CMK (cell line): ENCODE data around the gene FXYD6.
A peak's percentile ranks its signal among the peaks of the same experiment; 100 is the strongest.

Experiments
- DNase-seq: peaks from one replicate; pipeline ENCODE4 v3.0.0-alpha.2; 2010; ENCODE audit warnings: low read depth

FXYD6 gene

DNA sequence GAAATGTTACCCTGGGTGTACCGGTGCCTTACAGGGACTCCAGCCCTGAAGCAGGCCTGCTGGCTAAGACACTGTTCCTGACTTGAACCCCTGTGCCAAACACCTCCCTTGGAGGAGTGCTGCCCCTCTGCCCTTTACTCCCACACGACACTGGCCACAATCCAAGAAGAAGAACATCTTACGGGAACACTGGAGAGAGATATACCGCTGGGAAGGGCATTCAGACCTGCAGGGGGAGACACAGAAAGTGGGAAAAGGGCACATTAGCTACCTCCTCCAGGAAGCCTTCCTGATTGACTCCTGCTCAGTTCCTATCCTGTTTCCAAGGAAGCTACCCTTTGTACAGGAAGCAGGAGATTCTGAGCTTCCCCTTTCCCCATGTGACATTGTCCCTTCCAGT lies 34.1 kb upstream of the FXYD6 start:
- DNase-seq = no peak

DNA sequence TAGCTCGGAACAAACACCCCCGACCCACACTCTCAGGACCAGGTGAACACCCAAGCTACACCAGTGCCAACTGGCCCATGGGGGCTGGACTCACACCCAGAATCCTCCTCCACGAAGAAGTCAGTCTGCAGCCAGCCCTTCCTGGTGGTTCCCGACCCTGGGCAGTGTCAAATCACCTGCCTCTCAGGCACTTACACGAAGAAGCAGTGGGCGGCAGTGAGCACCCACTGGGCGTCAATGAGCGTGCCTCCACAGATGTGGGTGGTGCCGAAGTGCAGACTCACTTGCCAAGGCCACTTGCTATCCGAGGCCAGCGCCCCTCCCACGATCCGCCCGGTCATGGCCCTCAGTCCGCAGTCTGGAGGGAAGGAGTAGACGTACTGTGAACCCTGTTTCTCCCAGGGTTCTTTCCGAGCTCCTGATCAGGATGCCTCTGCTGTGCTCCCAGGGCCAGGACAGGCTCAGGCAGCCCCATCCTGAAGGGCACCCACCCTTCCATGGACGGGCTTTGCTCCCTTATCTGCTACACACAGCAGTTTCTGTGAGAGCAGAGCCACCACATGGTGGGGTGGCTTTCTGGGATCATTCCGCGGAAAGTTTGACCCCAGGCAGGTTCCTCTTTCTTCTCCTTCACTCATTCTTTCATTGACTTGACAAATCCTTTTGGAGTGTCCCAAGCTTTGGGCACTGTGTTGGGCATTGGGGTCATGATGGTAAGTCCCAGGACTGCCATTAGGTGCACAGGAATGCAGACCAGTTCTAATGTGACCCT lies 33.3 kb upstream of the FXYD6 start:
- peak; percentile 60 for DNase-seq

DNA sequence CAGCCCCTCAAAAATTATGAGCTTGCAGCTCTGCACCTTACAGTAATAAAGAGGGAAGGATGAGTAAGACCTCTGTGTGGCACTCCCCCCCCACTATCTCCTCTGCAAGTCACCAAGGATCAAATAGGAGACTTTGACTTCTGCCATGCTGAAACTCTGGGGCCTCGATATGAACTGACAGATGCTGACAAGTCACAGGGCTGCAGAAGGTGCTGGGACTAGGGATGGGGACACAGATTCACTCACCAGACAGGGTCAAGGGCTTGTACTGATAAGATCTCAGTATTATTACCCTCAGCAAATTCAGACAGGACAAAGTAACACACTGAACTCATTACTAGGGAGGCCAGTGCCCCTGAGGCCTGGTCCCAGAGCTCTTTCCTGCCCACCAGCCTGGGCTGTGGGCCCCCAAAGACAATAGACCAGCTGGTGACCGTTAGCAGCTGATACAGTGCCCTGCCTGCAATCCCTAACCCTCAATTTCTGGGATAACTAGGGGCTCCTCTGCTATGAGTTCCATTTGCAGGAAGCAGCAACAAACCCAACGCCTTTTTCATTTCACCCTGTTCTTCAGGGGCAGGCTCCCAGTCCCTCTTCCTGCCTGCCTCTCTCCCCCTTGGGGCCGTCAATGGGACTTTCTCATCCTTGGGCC lies 32.6 kb upstream of the FXYD6 start:
- DNase-seq = no peak

DNA sequence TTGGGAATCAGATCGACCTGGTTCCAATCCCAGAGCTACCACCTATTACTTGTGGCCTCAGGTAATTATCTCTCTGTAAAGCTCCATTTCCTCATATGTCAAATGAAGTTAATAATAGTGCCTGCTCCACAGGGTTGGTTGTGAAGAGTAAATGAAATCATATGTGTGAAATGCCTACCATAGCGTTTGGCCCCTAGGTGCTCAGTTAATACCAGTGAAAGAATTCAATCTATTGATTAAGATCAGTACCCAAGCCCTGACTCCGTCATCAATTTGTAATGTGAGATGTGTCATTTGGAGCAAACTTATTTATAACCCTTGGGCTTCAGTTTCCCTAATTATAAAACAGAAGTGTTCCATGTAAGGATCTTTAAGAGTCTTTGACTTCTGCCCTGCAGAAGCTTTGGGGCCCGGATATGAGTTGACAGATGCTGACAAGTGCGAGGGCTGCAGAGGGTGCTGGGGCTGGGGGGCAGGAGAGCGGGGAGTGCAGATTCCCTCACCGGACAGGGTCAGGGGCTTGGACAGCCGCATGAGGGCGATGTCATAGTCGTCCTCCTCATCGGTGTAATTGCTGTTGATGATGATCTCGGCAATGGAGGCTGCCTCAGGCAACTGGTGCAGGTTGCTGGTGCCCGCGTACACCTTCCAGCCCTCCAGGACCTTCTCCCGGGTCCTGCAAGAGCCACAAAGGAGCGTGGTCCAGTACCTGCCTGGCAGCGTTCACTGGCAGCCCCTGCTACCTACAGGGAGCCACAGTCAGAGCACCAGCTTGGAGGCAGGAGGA lies 31.8 kb upstream of the FXYD6 start:
- DNase-seq = no peak

DNA sequence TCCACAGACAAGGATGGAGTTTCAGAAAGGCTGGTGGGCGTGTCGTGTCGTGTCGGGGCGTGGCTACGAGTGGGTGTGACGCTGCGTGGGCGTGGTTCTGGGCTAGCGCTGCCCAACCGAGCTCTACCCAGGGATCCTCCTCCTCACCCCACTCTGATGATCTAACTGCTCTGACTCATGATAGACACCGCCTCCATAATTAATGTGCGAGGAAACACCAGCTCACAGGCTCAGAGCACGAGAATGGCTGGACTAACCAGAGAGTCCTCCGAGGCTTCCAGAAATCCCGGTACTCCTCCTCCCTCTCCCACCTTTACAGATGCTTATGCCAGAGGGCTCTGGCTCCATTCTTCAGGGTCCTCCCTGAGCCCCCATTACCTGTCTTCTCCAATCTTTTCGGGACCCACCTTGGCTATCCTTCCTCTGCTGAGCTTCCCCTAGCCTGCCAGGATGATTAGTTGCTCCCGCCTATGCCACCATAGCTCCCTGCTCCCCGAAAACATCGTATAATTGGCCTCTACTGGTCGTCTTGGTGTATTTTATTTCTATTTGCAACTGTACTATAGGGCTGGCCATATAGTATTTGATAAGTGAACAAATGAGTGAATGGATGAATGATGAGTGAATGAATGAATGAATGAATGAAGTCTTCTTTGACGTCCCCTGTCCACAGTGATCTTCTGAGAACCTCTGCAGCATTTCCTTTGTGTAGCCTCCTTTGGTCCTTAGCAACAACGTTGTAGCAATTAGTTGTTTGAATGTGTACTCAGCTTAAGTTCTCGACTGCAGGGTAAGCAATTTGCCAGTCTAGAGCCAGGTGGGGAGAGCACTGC lies 31.0 kb upstream of the FXYD6 start:
- DNase-seq = peak; percentile 90

DNA sequence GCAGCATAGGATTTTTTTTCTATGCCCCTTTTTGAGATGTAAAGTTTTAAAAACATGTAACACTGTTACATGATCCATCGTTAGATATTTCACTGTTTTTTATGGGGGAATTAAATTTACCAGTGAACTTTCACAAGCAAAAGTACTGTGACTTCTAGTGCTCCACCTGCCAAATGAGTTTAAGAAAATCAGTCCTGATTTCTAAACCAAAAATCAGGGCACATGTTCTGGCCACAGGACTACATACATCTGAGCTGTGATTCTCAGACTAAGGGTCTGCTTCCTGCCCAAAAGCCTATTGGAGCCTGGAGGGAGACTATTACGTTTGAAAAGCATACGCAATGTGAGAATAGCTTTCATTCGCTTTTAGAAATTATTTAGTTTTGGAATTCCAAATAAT lies 30.3 kb upstream of the FXYD6 start:
- DNase-seq = no peak

DNA sequence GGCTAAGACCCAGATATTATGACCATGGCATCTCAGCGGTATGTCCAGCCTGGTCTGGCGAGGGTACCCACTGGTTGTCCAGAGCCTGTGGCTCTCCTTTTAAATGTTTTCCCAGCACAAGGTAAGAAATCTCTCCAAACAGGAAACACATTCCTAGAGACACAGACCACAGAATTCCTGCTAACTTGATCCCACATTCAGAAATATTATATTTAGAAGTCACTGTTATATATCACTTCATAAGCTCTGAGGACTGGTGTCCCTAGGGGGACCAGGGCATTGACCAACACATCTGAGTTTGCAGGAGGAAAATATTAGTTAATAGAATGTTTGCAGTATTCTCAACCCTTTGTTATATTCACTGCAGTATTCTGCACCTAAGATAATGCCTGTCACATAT lies 29.7 kb upstream of the FXYD6 start:
- no peak for DNase-seq

DNA sequence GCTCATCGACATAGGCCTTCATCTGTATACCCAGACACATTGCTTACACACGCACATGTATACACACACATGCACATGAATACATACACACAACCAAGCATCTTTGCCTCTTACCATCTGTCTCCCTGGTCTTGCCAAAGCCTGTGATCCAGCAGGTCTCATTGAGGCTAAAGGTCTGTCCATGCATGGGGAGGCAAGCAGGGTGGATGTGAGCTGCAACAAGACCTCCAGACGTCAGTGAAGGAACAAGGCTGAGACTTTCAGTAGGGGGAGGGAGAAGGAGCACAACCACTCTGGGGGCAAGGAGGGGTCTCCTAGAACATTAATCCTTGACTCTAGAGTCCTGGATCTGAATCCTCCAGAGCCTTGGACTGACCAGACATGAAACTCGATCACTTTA lies 29.1 kb upstream of the FXYD6 start:
- no peak for DNase-seq

DNA sequence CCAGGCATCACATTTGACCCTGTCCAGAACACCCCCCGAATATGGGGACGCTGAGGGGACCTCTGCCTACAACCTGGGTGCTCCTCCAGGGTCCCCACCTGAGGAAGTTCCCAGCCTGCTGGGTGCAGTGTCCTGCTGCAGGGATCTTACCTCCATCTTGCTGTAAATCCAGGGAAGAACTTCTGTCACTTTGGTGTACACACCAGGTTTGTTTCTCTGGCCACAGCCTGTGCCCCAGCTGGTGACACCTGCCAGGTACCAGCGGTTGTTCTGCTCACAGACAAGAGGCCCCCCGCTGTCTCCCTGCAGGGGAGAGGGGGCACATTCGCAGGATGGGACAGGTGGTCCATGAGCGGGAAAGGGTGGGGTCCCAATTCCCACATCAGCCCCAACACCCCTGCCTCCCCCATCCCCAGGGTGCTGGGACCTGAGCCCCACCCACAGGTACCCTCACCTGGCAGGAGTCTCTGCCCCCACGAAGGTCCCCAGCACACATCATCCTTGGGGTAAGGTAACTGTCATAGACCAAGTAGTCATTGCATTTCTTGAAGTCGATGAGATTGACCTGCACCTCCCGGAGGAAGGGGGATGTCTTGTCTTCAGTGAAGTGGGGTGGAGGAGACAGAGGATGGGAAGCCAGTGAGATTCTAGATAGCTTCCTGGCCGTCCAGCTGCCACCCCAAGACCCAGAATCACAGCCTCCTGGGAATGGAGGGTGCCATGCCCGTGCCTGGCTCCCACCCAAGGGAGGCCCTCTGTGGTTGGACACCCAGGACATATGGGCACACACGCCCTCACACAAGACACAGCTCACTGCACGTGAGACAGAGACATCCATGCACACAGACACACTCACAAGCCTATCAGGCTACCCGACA lies 27.3 kb upstream of the FXYD6 start:
- no peak for DNase-seq

DNA sequence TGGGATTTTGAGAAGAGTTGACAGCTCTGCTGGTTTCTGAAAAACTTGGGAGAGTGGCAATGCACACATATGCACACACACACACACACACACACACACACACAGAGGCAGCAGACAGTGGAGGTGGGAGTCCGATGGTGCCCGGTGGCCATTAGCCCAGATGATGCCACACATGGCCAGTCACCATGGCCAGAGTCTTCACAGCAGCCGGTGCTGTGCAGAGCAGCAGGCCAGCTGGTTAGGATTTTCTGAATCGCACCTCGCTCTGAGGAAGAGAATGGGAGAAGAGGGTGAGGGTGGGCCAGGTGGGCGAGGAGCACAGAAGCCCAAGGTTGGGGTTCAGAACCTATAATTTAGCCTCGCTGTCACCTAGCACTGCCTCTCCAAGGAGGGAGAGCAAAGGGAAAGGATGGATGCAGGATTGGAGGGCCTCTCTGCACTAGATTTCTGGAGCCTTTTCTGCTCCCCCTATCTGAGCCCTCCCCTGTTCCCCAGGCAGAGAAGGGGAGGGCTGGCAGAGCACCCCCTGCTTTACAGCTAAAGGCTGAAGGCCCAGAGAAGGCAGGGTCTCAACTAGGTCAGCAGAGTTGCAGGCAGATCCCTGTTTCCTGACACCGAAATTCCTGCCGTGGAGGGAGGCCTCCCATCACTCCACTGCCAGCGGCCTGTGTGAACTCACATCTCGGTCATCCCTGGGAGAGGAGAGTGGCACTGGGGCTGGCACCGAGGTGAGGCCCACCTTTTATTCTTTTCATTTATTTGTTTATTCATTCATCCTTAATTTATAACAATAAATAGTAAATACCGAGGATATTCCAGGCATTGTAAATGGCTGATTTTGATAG lies 25.8 kb upstream of the FXYD6 start:
- no peak for DNase-seq

DNA sequence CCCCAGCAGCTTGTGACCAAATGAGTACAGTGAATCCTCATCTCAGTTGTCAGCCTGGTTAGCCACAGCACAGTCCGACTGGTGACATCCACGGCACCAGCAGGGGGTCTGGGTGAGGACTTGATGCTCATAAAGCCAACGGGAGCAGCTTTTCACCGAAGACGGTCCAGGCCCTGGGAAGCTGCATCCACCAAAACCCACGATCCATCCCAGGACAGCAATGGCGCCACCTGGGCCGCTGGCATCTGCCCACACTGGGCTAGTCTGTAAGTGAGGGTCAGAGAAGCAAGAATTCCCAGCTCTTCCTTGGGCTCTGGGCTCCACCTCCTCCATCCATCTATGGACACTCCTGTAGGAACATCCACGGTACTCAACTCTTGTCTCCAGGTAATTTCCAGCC lies 25.1 kb upstream of the FXYD6 start:
- no peak for DNase-seq

DNA sequence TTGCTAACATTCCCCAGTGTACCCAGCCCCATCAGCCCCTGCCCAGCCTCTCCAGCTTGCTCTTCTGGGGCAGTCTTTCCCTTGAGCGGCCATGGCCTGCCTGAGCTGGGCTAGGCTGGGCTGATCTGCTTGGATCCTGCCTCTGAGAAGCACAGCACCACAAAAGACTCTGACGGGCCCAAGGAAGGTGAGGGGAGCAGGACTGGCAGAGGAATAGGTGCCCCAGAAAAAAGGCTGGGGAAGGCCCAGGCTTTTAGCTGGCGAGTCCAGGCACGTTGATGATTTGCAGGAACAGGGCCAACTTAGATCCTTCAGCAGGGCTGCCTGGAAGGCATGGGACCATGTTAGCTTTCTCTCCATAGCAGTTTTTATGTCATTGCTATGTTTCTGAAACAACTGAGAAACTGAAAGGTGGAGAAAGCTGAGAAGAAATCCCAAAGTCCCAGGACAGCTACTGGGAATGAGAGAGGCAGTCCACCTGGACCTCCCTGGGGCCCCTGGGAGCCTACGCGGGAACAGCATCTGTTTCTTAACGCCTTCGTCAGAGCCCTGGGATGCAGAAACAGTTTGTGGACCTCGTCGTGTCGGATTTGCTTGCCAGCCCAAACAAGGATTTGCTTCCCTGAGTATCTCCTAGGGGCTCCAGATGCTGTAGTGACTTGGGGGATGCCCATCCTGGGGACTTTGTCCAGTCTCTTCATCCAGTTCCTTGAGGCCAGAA lies 24.4 kb upstream of the FXYD6 start:
- no peak for DNase-seq

DNA sequence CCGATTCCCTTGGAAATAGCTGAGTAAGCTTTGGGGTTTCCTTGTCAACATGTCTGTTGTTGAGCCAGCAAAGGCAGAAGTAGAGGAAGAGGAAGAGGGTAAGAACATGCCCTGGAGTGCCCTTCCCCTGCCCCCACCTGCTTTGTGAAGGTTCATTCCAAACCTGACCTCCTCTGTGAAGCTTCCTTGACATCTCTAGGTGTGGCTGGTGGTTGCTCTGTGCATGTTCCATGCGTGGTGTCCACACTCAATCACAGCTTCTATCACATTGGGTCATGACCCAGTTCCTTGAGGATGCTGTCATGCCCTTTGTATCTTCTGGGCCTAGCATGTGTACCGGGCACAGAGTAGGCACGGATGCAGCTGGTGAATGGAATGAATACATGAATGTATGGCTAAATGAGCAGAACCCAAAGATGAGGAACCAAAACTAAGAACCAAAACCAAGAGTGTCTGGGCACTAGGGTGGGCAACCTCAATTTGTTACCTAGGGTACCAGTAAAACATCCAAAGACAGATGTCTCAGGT lies 23.7 kb upstream of the FXYD6 start:
- no peak for DNase-seq

DNA sequence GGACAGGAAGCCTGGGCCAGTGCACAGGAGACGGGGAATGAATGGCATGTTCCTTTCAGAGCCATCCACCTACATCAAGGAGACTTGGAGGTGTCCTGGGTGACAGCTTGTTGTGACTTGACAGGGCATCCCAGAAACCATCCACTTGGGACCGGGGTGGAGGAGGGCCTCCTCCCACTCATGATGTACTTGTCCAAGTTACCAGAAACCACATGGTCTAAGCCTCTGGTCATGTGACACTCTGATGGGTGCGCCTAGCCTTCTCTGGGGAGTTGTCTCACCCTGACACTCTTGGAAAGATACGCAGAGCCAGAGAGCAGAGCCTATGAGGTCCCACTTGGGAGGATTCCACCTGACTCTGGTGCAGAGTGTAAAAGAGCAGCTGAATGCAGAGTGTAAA lies 21.6 kb upstream of the FXYD6 start:
- DNase-seq = no peak

DNA sequence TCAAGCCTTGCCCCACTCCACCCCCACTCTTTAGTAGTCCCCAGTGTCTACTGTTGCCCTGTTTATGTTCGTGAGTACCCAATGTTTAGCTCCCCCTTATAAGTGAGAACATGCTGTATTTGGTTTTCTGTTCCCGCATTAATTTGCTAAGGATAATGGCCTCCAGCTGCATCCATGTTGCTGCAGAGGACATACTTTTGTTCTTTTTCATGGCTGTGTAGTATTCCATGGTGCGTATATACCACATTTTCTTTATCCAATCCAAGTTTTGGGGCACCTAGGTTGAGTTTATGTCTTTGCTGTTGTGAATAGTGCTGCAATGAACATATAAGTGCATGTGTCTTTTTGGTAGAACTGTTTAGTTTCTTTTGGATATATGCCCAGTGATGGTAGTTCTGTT lies 16.2 kb upstream of the FXYD6 start:
- no peak for DNase-seq

DNA sequence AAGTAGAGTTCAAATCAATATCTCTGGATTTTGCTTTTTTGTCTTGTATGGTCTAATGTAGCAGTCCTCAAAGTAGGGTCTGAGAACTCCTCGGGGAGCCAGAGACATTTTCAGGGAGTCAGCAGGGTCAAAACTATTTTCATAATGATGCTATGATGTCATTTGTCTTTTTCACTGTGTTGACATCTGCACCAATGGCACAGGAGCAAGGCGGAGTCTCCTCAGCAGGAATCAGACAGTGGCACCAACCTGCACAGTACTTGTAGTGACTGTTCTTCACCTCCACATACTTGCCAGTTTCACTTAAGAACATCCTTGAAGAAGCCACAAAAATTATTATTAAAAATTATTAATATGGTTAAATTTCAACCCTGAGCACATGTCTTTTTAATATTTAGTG lies 14.9 kb upstream of the FXYD6 start:
- no peak for DNase-seq

DNA sequence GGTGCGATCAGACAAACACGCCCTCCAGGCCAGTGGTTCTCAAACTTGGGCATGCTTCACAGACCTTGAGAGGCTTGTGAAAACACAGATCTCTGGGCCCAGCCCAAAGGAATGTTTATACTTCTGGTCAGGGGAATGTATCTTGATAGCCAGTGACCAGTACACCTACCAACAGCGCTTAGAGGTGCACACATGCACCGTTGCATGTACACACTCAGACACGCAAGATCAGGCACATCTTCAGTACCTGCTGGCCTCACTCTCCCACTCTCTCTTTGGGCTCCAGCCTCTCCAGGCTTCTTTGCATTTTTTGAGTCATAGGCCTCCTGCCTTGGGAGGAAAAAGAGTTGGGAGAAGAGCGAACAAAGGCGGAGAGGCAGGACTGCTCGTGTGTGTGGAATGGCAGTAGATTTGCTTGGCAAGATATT lies 11.7 kb upstream of the FXYD6 start:
- no peak for DNase-seq

DNA sequence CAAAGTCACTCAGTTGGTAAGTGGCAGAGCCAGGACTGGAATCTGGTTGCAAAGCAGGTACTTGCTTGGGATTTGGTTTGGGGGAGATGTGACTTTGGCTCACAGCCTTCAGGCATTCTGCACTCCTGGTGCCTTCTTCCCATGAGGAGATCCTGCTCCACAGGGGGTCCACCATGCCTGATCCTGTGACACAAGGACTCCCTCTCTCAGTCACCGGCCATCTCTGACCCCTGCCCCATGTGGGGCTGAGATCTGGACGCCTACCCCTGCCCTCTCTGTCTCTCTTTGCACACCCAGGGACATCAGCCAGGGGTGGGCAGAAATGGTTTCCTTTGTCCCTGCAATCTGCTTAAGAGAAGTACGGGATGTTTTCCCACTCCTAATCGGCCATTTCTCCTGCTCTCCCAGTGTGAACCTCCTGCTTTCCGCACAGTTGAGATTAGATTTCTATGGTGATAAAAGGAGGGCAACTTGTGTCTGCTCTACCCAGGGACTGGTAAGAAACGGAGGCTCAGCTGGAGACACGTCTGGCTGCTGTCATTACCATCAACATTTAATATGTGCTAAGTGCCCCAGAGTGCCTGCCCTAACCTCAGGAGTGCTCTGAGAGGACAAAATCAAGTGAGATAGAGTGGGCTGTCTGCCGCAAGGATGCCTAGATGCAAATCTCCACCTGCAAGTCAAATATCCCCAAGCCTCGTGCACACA lies 11.1 kb upstream of the FXYD6 start:
- DNase-seq = no peak

DNA sequence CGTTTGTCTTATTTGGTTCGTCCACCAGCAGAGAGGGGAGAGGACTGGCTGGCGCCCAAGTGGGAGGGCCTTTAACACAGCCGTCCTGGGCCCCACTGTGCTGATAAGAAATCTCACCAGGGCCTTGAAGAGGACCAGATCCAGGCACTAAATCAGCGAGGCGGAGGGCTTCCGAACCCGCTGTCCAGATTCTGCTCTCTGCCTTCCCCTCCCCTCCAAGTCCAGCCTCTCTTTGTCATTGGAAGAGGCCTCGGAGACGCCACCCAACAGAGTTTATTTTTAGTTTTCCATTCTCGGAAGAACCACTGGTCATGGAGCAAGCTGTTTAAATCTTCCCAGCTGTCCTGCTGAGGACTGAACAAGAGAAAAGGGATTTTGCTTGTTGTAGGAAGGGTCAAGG lies 9.3 kb upstream of the FXYD6 start:
- no peak for DNase-seq
